ENCODE data around the gene COBL. TPM values are rescaled to one million over a fixed set of nuclear protein-coding genes. Genes with fewer than 3 reads are reported as not detected.

The COBL gene
- total and polyA plus RNA-seq, 2 of the 8 experiments (the other 6 are each of a cell fraction or from before 2014, with no cell fraction given) = 13.8 to 40.4 TPM

- TF ChIP-seq RBBP5 (IDR thresholded peaks at IDR 0.05; ENCODE audit: borderline replicate concordance, low read depth, low read length) = no peak
- no peak for TF ChIP-seq TBP (IDR thresholded peaks at IDR 0.05; ENCODE audit: low read depth, low read length)
- TF ChIP-seq KDM1A (IDR thresholded peaks at IDR 0.05; ENCODE audit: borderline replicate concordance, low read length) = no peak
- TF ChIP-seq CHD7 (IDR thresholded peaks at IDR 0.05; ENCODE audit: insufficient replicate concordance, low read length) = no peak
- TF ChIP-seq SP2 (IDR thresholded peaks at IDR 0.05; ENCODE audit: low read length) = no peak
- TF ChIP-seq RAD21 (IDR thresholded peaks at IDR 0.05 in 1 of 2, conservative IDR thresholded peaks at IDR 0.05 in 1 of 2; ENCODE audit: low read depth in 2 of 2, low read length in 2 of 2) = no peak
- TF ChIP-seq BCL11A (IDR thresholded peaks at IDR 0.05; ENCODE audit: low read depth in 2 of 2, low read length in 2 of 2) = no peak
Measured at GRCh38 chr7:51019191-51019844, 297.3 kb downstream of the COBL start (continued).
